WTC11 (cell line): ENCODE results near the gene SDC4. TPM values are rescaled to one million over a fixed set of nuclear protein-coding genes. Genes with fewer than 3 reads are reported as not detected.

Experiments
- ATAC-seq: fragments of 200-7000 bp; cut with Tn5 transposase; 2 replicates; pipeline ENCODE4 v1.10.0; 2021; ENCODE audit warnings: mild to moderate bottlenecking, moderate library complexity
- CTCF ChIA-PET: fragments of 300-600 bp; sonication (Branson Sonifier 250); formaldehyde crosslinking; loops from one replicate; lab custom pipeline; 2021; ENCODE audit warnings: antibody characterized with exemption; lab: Charles Lee
- POLR2A ChIA-PET: fragments of 350-600 bp; sonication (Branson Sonifier 250); formaldehyde crosslinking; loops from one replicate; lab custom pipeline; 2021; ENCODE audit warnings: antibody characterized with exemption; lab: Charles Lee
- DNase-seq: peaks from one replicate; pipeline ENCODE4 v3.0.0; 2021; ENCODE audit warnings: low spot score
- H3K27ac Mint-ChIP-seq: 2 replicates; pipeline ENCODE4 v1.8.0; 2021; ENCODE audit warnings: mixed read lengths
- H3K27me3 Mint-ChIP-seq: 2 replicates; pipeline ENCODE4 v1.8.0; 2021; ENCODE audit warnings: low read depth, mild to moderate bottlenecking, moderate library complexity, mixed read lengths
- H3K36me3 Mint-ChIP-seq: 2 replicates; pipeline ENCODE4 v1.8.0; 2021; ENCODE audit warnings: mixed read lengths
- H3K4me1 Mint-ChIP-seq: 2 replicates; pipeline ENCODE4 v1.8.0; 2022; ENCODE audit warnings: mixed read lengths
- H3K4me3 Mint-ChIP-seq: 2 replicates; pipeline ENCODE4 v1.8.0; 2021; ENCODE audit warnings: mild to moderate bottlenecking, moderate library complexity, mixed read lengths
- H3K9me3 Mint-ChIP-seq: 2 replicates; pipeline ENCODE4 v1.8.0; 2021; ENCODE audit warnings: mixed read lengths
- ARID4B ChIP-seq: sonication (generic); formaldehyde crosslinking; IDR thresholded peaks from 2 replicates; pipeline ENCODE4 v1.8.0; 2023; ENCODE audit warnings: missing genetic modification reagents, mild to moderate bottlenecking, borderline replicate concordance
- ATF2 ChIP-seq: sonication (generic); formaldehyde crosslinking; IDR thresholded peaks from 2 replicates; pipeline ENCODE4 v1.8.1; 2022; ENCODE audit warnings: low read depth, missing genetic modification reagents, borderline replicate concordance
- CREB1 ChIP-seq: sonication (generic); formaldehyde crosslinking; IDR thresholded peaks from 2 replicates; pipeline ENCODE4 v1.8.0; 2023; ENCODE audit warnings: mild to moderate bottlenecking, missing genetic modification reagents
- EMX1 ChIP-seq: fragments of 250-450 bp; sonication (Bioruptor Pico); IDR thresholded peaks from 2 replicates; pipeline ENCODE4 v1.8.0; 2021; ENCODE audit warnings: mild to moderate bottlenecking
- ESRRA ChIP-seq: sonication (generic); formaldehyde crosslinking; IDR thresholded peaks from 2 replicates; pipeline ENCODE4 v1.8.1; 2022; ENCODE audit warnings: mild to moderate bottlenecking, missing genetic modification reagents, borderline replicate concordance
- FOXP1 ChIP-seq: sonication (generic); formaldehyde crosslinking; IDR thresholded peaks from 2 replicates; pipeline ENCODE4 v1.8.0; 2022; ENCODE audit warnings: missing genetic modification reagents, mild to moderate bottlenecking, moderate library complexity, borderline replicate concordance
- GABPB1 ChIP-seq: sonication (generic); formaldehyde crosslinking; IDR thresholded peaks from 2 replicates; pipeline ENCODE4 v1.8.1; 2023; ENCODE audit warnings: mild to moderate bottlenecking, missing genetic modification reagents
- HMGA2 ChIP-seq: fragments of 250-450 bp; sonication (Bioruptor Pico); IDR thresholded peaks from 2 replicates; pipeline ENCODE4 v1.4.0; 2021; ENCODE audit warnings: mild to moderate bottlenecking, moderate library complexity
- JUN ChIP-seq: sonication (generic); formaldehyde crosslinking; IDR thresholded peaks from 2 replicates; pipeline ENCODE4 v1.8.0; 2023; ENCODE audit warnings: mild to moderate bottlenecking, missing genetic modification reagents
- MLX ChIP-seq: sonication (generic); formaldehyde crosslinking; IDR thresholded peaks from 2 replicates; pipeline ENCODE4 v1.8.1; 2023; ENCODE audit warnings: mild to moderate bottlenecking, missing genetic modification reagents, moderate library complexity
- MYBL2 ChIP-seq: sonication (generic); formaldehyde crosslinking; IDR thresholded peaks from 2 replicates; pipeline ENCODE4 v1.8.1; 2023; ENCODE audit warnings: mild to moderate bottlenecking, moderate library complexity, missing genetic modification reagents
- NFYB ChIP-seq: sonication (generic); formaldehyde crosslinking; conservative IDR thresholded peaks from 2 replicates; pipeline ENCODE4 v1.8.0; 2022; ENCODE audit warnings: low read depth, missing genetic modification reagents
- NR1H2 ChIP-seq: sonication (generic); formaldehyde crosslinking; IDR thresholded peaks from 2 replicates; pipeline ENCODE4 v1.9.0; 2021; ENCODE audit warnings: mild to moderate bottlenecking, moderate library complexity, missing genetic modification reagents
- PRRX2 ChIP-seq: fragments of 250-450 bp; sonication (Bioruptor Pico); IDR thresholded peaks from 2 replicates; pipeline ENCODE4 v1.8.0; 2021; ENCODE audit warnings: mild to moderate bottlenecking
- ZBTB43 ChIP-seq: sonication (generic); formaldehyde crosslinking; IDR thresholded peaks from 2 replicates; pipeline ENCODE4 v1.8.1; 2023; ENCODE audit warnings: mild to moderate bottlenecking, missing genetic modification reagents
- ZNF317 ChIP-seq: sonication (generic); formaldehyde crosslinking; IDR thresholded peaks from 2 replicates; pipeline ENCODE4 v1.8.1; 2023; ENCODE audit warnings: low read depth, mild to moderate bottlenecking, moderate library complexity, missing genetic modification reagents, borderline replicate concordance
- ZNF425 ChIP-seq: fragments of 250-450 bp; sonication (Bioruptor Pico); conservative IDR thresholded peaks from 2 replicates; pipeline ENCODE4 v1.9.0; 2021; ENCODE audit warnings: mild to moderate bottlenecking
- ZNF512 ChIP-seq: sonication (generic); formaldehyde crosslinking; IDR thresholded peaks from 2 replicates; pipeline ENCODE4 v1.8.1; 2022; ENCODE audit warnings: missing genetic modification reagents, borderline replicate concordance
- total RNA-seq: library from RNA; stranded (reverse); gene quantifications from 3 replicates; pipeline ENCODE4 v1.2.3, GENCODE V29; 2021

The SDC4 gene
- total RNA-seq, 1 experiment from 2014 or later = 64.0 TPM

GRCh38 chr20:45325371-45325770 is 22.9 kb downstream of the SDC4 start (continued):
- TF ChIP-seq ZNF425 (CRISPR knock-in tag) (no peak), ATF2 (CRISPR knock-in tag) (no peak), FOXP1 (no peak)

GRCh38 chr20:45323731-45324130 is 24.5 kb downstream of the SDC4 start:
- H3K27ac Mint-ChIP-seq = no peak overlapping the region
- ATAC-seq (no peak), DNase-seq (no peak)
- H3K4me3 Mint-ChIP-seq = no peak overlapping the region
- ChIA-PET CTCF (interaction anchor here (0.6 to 4.5 kb wide), 25 partner anchors 12 to 460 kb away, joined by 3 to 74 read pairs (median 5); partner anchors contain the start of genes DBNDD2, MATN4, SDC4 and SYS1), POLR2A (interaction anchor here (1.3 to 1.4 kb wide), 2 partner anchors 18 to 113 kb away, joined by 4 to 6 read pairs; no protein-coding TSS in a partner anchor)
- peaks cover 5% of the 10 kb centered on the region for H3K36me3 Mint-ChIP-seq
- peaks cover 2% of the 10 kb centered on the region; the same call in 1 of the 2 replicates for H3K4me1 Mint-ChIP-seq
- H3K27me3 Mint-ChIP-seq = no peaks in the 10 kb centered on the region
- H3K9me3 Mint-ChIP-seq = no peaks in the 10 kb centered on the region
- TF ChIP-seq PRRX2 (CRISPR knock-in tag) = no peak
- TF ChIP-seq NR1H2 = no peak
- no peak for TF ChIP-seq GABPB1
- no peak for TF ChIP-seq JUN (CRISPR knock-in tag)
- no peak for TF ChIP-seq ZNF425 (CRISPR knock-in tag)
- no peak for TF ChIP-seq ARID4B
- no peak for TF ChIP-seq MLX
- TF ChIP-seq HMGA2 (CRISPR knock-in tag) = no peak
- TF ChIP-seq CREB1 (CRISPR knock-in tag) = no peak
- TF ChIP-seq ZNF317 (CRISPR knock-in tag) = no peak
- no peak for TF ChIP-seq MYBL2
- no peak for TF ChIP-seq ESRRA (CRISPR knock-in tag)
- TF ChIP-seq ZBTB43 = no peak
- no peak for TF ChIP-seq NFYB (CRISPR knock-in tag)
- TF ChIP-seq EMX1 (CRISPR knock-in tag) = no peak
- no peak for TF ChIP-seq ZNF512 (CRISPR knock-in tag)
